ENCODE data around the gene ANTXR2. TPM values are rescaled to one million over a fixed set of nuclear protein-coding genes. Genes with fewer than 3 reads are reported as not detected.

Gene ANTXR2
- total and polyA plus RNA-seq, 12 donors, result 9.9 to 68.4 (median 49.2) TPM

- DNase-seq, result no peak
- no peak for ATAC-seq
- Histone ChIP-seq H3K4me3 (no peak overlapping the region), H3K27ac (no peak overlapping the region), H3K36me3 (peaks cover 0 to 46% (median 3%) of the 10 kb centered on the region in 9 donors), H3K9me3 (no peaks in the 10 kb centered on the region), H3K4me1 (no peaks in the 10 kb centered on the region), H3K27me3 (no peaks in the 10 kb centered on the region)
- intact Hi-C loops (cut with DNase I), result no loop called here
- WGBS, 2 donors, result 74 to 75% methylated on average over 1 of the region's 1 CpG
- no peak for TF ChIP-seq CTCF (IDR thresholded peaks at IDR 0.05)
Observed at GRCh38 chr4:79982601-79983322, 90.3 kb downstream of the ANTXR2 start.

- Histone ChIP-seq H3K4me1 (no peaks in the 10 kb centered on the region), H3K9me3 (no peaks in the 10 kb centered on the region), H3K27ac (no peak overlapping the region), H3K27me3 (no peaks in the 10 kb centered on the region), H3K4me3 (no peak overlapping the region), H3K36me3 (peaks cover 0 to 69% (median 19%) of the 10 kb centered on the region in 9 donors)
- 48 to 56% methylated on average over 2 of the region's 2 CpGs for WGBS, 2 donors
- intact Hi-C loops (cut with DNase I), result no loop called here
- DNase-seq (no peak), ATAC-seq (no peak)
- no peak for TF ChIP-seq CTCF (IDR thresholded peaks at IDR 0.05)
Observed at GRCh38 chr4:79980448-79980847, 92.6 kb downstream of the ANTXR2 start.

GRCh38 chr4:79979785-79980437, 93.1 kb downstream of the ANTXR2 start:
- no peak for TF ChIP-seq CTCF (IDR thresholded peaks at IDR 0.05)

GRCh38 chr4:79977131-79977840, 95.7 kb downstream of the ANTXR2 start:
- Histone ChIP-seq H3K4me1 (no peaks in the 10 kb centered on the region), H3K27ac (no peak overlapping the region), H3K27me3 (no peaks in the 10 kb centered on the region), H3K4me3 (no peak overlapping the region), H3K9me3 (no peaks in the 10 kb centered on the region), H3K36me3 (peaks cover 0 to 73% (median 24%) of the 10 kb centered on the region in 9 donors)
- WGBS, 2 donors, result 96 to 97% methylated on average over 7 of the region's 7 CpGs
- intact Hi-C loops (cut with DNase I), result no loop called here
- no peak for DNase-seq
- ATAC-seq, result no peak
- no peak for TF ChIP-seq CTCF (IDR thresholded peaks at IDR 0.05)

More at GRCh38 chr4:79979785-79980437, 93.1 kb downstream of the ANTXR2 start:
- no peak for ATAC-seq
- H3K4me3 ChIP-seq, result no peak overlapping the region
- no peak for DNase-seq
- WGBS, 2 donors, result 97 to 100% methylated on average over 1 of the region's 1 CpG
- no peaks in the 10 kb centered on the region for H3K27me3 ChIP-seq
- intact Hi-C loops (cut with DNase I), result no loop called here
- H3K27ac ChIP-seq, result no peak overlapping the region
- H3K36me3 ChIP-seq, result peaks cover 0 to 75% (median 19%) of the 10 kb centered on the region in 9 donors
- no peaks in the 10 kb centered on the region for H3K4me1 ChIP-seq
- no peaks in the 10 kb centered on the region for H3K9me3 ChIP-seq

Measured in heart right ventricle (tissue), 16 donors.